HL-60 (cell line): Measurements from ENCODE around the gene PPP5C.

ENCODE experiments used
- DNase-seq, 2 experiments: peaks; one replicate each; pipeline ENCODE4 v3.0.0-alpha.2; 2010 to 2020; ENCODE audit warnings: low read depth in 1 of 2, low spot score in 1 of 2
- H3K27ac ChIP-seq: fragments of 250-450 bp; sonication (Bioruptor Pico); replicated peaks from 2 replicates; pipeline ENCODE4 v1.5.1; 2020; ENCODE audit warnings: mild to moderate bottlenecking, moderate library complexity
- H3K27me3 ChIP-seq: fragments of 250-450 bp; sonication (Bioruptor Pico); 2 replicates; pipeline ENCODE4 v1.5.1; 2021; ENCODE audit warnings: mild to moderate bottlenecking, moderate library complexity; ENCODE audit not compliant: insufficient read depth, poor library complexity, severe bottlenecking
- H3K4me3 ChIP-seq: replicated peaks from 2 replicates; pipeline ENCODE4 v1.5.1; 2011; ENCODE audit warnings: mild to moderate bottlenecking, control low read depth, low read length; ENCODE audit not compliant: insufficient read depth
- GABPA ChIP-seq: IDR thresholded peaks from 2 replicates; pipeline ENCODE4 v1.6.1; 2012; ENCODE audit warnings: low read depth
- POLR2AphosphoS5 ChIP-seq: IDR thresholded peaks from 2 replicates; pipeline ENCODE4 v1.6.1; 2012; ENCODE audit warnings: low read depth
- REST ChIP-seq: IDR thresholded peaks from 2 replicates; pipeline ENCODE4 v1.6.1; 2012; ENCODE audit warnings: low read depth; ENCODE audit not compliant: insufficient replicate concordance
- SPI1 ChIP-seq: IDR thresholded peaks from 2 replicates; pipeline ENCODE4 v1.6.1; 2012; ENCODE audit warnings: low read depth, mild to moderate bottlenecking, borderline replicate concordance
- TF ChIP-seq, protein P1 (sequence below): IDR thresholded peaks from one replicate; pipeline ENCODE4 v1.5.1; 2011; ENCODE audit warnings: low read length, control low read depth, inconsistent platforms; ENCODE audit not compliant: insufficient read depth

PPP5C gene

DNA sequence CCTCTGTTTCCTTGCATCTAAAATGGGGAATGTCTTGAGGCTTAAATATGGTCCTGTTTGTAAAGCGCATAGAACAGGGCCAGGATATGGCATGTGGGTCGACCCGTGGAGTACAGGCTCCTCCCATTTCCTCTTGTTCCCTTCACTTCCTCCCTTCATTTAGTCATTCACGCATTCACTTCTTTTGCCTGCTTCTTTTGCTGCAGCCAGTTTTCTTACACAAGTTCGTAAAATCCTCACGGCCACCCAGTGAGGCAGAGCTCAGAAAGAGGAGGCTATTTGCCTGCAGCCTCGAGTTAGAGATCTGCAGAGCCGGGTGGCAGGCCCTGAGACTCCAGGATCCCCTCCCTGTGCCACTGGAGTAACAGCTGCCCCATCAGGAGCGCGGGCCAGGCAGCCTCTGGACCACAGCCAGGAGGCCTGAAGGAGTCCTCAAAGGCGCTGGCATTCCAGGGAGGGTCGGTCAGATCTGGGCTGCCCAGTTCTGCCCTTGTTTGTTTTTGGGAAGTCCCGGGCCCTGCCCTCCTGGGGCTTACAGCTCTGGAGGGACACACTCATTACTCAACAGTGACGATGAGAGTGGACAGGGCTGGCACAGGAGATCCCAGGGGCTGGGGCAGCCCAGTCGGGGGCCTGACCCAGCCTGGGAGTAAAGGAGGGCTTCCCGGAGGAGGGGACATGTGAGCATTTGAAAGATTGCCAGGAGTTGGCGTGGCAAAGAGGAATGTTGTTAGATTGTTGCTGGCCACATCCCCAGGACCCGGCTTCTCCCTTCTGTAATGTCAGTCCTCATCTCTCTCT, 4.6 kb downstream of the PPP5C start:
- TF ChIP-seq GABPA (no peak), SPI1 (peak; percentile 75; the same call in 1 of the 2 replicates), REST (no peak), POLR2AphosphoS5 (no peak)
- TF ChIP-seq, protein P1, sequence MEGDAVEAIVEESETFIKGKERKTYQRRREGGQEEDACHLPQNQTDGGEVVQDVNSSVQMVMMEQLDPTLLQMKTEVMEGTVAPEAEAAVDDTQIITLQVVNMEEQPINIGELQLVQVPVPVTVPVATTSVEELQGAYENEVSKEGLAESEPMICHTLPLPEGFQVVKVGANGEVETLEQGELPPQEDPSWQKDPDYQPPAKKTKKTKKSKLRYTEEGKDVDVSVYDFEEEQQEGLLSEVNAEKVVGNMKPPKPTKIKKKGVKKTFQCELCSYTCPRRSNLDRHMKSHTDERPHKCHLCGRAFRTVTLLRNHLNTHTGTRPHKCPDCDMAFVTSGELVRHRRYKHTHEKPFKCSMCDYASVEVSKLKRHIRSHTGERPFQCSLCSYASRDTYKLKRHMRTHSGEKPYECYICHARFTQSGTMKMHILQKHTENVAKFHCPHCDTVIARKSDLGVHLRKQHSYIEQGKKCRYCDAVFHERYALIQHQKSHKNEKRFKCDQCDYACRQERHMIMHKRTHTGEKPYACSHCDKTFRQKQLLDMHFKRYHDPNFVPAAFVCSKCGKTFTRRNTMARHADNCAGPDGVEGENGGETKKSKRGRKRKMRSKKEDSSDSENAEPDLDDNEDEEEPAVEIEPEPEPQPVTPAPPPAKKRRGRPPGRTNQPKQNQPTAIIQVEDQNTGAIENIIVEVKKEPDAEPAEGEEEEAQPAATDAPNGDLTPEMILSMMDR, result no peak
- H3K4me3 ChIP-seq, result no peak overlapping the region

DNA sequence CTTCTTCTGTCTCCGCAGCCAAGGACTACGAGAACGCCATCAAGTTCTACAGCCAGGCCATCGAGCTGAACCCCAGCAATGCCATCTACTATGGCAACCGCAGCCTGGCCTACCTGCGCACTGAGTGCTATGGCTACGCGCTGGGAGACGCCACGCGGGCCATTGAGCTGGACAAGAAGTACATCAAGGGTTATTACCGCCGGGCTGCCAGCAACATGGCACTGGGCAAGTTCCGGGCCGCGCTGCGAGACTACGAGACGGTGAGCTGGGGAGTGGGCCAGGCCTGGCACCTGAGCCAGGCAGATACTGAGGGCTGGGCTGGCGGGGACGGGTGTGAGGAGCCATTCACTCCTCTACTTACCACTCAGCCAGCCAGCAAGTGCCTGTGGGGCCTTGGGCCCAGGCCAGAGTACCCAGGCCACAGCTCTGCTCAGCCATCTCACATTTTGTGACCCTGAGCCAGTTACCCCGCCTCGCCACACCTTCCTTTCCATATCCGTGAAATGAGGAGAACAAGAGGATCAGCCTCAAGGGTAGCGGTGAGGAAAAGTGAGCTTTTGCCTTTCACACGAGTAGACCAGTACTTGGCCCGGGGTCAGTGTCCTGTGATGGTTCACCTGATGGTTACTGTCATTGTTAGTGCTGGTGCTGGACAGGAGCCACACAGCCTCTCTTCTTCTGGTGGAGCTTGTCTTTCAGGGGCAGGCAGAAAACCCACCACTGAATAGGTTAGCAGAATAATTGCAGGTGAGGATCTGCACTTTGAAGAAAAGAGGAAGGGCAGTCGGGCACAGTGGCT, 7.0 kb downstream of the PPP5C start:
- no peak for DNase-seq
- no peaks in the 10 kb centered on the region for H3K27me3 ChIP-seq
- TF ChIP-seq, protein P1, result no peak
- 0 out of 2 replicates have a peak, but pooled peaks have one; percentile 8 for TF ChIP-seq SPI1
- no peak for TF ChIP-seq GABPA
- H3K27ac ChIP-seq, result no peak overlapping the region
- no peak overlapping the region for H3K4me3 ChIP-seq

More for the DNA sequence above, 4.6 kb downstream of the PPP5C start:
- no peaks in the 10 kb centered on the region for H3K27me3 ChIP-seq
- peak in 1 of 2 experiments; percentile 48 for DNase-seq
- H3K27ac ChIP-seq, result peak overlapping the region; percentile 85

GRCh38 chr19:46355234-46356148, 8.6 kb downstream of the PPP5C start:
- no peaks in the 10 kb centered on the region for H3K27me3 ChIP-seq
- no peak overlapping the region for H3K27ac ChIP-seq
- H3K4me3 ChIP-seq, result no peak overlapping the region
- DNase-seq, result no peak
- TF ChIP-seq SPI1, result no peak
- TF ChIP-seq GABPA, result no peak
- no peak for TF ChIP-seq POLR2AphosphoS5
- no peak for TF ChIP-seq REST
- TF ChIP-seq, protein P1, result no peak
